WTC11 (cell line): Measurements from ENCODE around the gene PITPNM3. TPM values are rescaled to one million over a fixed set of nuclear protein-coding genes. Genes with fewer than 3 reads are reported as not detected.

Experiments used
- ATAC-seq: fragments of 200-7000 bp; cut with Tn5 transposase; 2 replicates; pipeline ENCODE4 v1.10.0; 2021; ENCODE audit warnings: mild to moderate bottlenecking, moderate library complexity
- CTCF ChIA-PET: fragments of 300-600 bp; sonication (Branson Sonifier 250); formaldehyde crosslinking; loops from one replicate; lab custom pipeline; 2021; ENCODE audit warnings: antibody characterized with exemption; lab: Charles Lee
- POLR2A ChIA-PET: fragments of 350-600 bp; sonication (Branson Sonifier 250); formaldehyde crosslinking; loops from one replicate; lab custom pipeline; 2021; ENCODE audit warnings: antibody characterized with exemption; lab: Charles Lee
- DNase-seq: peaks from one replicate; pipeline ENCODE4 v3.0.0; 2021; ENCODE audit warnings: low spot score
- H3K27ac Mint-ChIP-seq: 2 replicates; pipeline ENCODE4 v1.8.0; 2021; ENCODE audit warnings: mixed read lengths
- H3K27me3 Mint-ChIP-seq: 2 replicates; pipeline ENCODE4 v1.8.0; 2021; ENCODE audit warnings: low read depth, mild to moderate bottlenecking, moderate library complexity, mixed read lengths
- H3K36me3 Mint-ChIP-seq: 2 replicates; pipeline ENCODE4 v1.8.0; 2021; ENCODE audit warnings: mixed read lengths
- H3K4me1 Mint-ChIP-seq: 2 replicates; pipeline ENCODE4 v1.8.0; 2022; ENCODE audit warnings: mixed read lengths
- H3K4me3 Mint-ChIP-seq: 2 replicates; pipeline ENCODE4 v1.8.0; 2021; ENCODE audit warnings: mild to moderate bottlenecking, moderate library complexity, mixed read lengths
- H3K9me3 Mint-ChIP-seq: 2 replicates; pipeline ENCODE4 v1.8.0; 2021; ENCODE audit warnings: mixed read lengths
- ATF1 ChIP-seq: sonication (generic); formaldehyde crosslinking; IDR thresholded peaks from 2 replicates; pipeline ENCODE4 v1.8.1; 2023; ENCODE audit warnings: mild to moderate bottlenecking, moderate library complexity, missing genetic modification reagents
- ATF6 ChIP-seq: sonication (generic); formaldehyde crosslinking; IDR thresholded peaks from 2 replicates; pipeline ENCODE4 v1.8.1; 2023; ENCODE audit warnings: mild to moderate bottlenecking, missing genetic modification reagents
- EMX1 ChIP-seq: fragments of 250-450 bp; sonication (Bioruptor Pico); IDR thresholded peaks from 2 replicates; pipeline ENCODE4 v1.8.0; 2021; ENCODE audit warnings: mild to moderate bottlenecking
- ETV6 ChIP-seq: sonication (generic); formaldehyde crosslinking; IDR thresholded peaks from 2 replicates; pipeline ENCODE4 v1.8.1; 2022; ENCODE audit warnings: mild to moderate bottlenecking, missing genetic modification reagents
- JAZF1 ChIP-seq: fragments of 250-450 bp; sonication (Bioruptor Pico); IDR thresholded peaks from 2 replicates; pipeline ENCODE4 v1.9.0; 2021; ENCODE audit warnings: moderate library complexity, mild to moderate bottlenecking, inconsistent platforms
- KAT7 ChIP-seq: sonication (generic); formaldehyde crosslinking; IDR thresholded peaks from 2 replicates; pipeline ENCODE4 v1.8.1; 2023; ENCODE audit warnings: missing genetic modification reagents, mild to moderate bottlenecking, borderline replicate concordance
- MLX ChIP-seq: sonication (generic); formaldehyde crosslinking; IDR thresholded peaks from 2 replicates; pipeline ENCODE4 v1.8.1; 2023; ENCODE audit warnings: mild to moderate bottlenecking, missing genetic modification reagents, moderate library complexity
- NFE2L1 ChIP-seq: sonication (generic); formaldehyde crosslinking; IDR thresholded peaks from 2 replicates; pipeline ENCODE4 v1.8.1; 2023; ENCODE audit warnings: missing genetic modification reagents
- NR3C1 ChIP-seq: sonication (generic); formaldehyde crosslinking; conservative IDR thresholded peaks from 2 replicates; pipeline ENCODE4 v1.8.1; 2023; ENCODE audit warnings: low read depth, mild to moderate bottlenecking, missing genetic modification reagents
- TEAD4 ChIP-seq: sonication (generic); formaldehyde crosslinking; IDR thresholded peaks from 2 replicates; pipeline ENCODE4 v1.8.0; 2022; ENCODE audit warnings: mild to moderate bottlenecking, missing genetic modification reagents
- ZNF281 ChIP-seq: sonication (generic); formaldehyde crosslinking; IDR thresholded peaks from 2 replicates; pipeline ENCODE4 v1.8.0; 2023; ENCODE audit warnings: mild to moderate bottlenecking, missing genetic modification reagents
- total RNA-seq: library from RNA; stranded (reverse); gene quantifications from 3 replicates; pipeline ENCODE4 v1.2.3, GENCODE V29; 2021
- TF ChIP-seq, protein P1 (sequence below): fragments of 250-450 bp; sonication (Bioruptor Pico); conservative IDR thresholded peaks from 2 replicates; pipeline ENCODE4 v1.9.0; 2021; ENCODE audit warnings: mild to moderate bottlenecking
- TF ChIP-seq, protein P2 (sequence below): sonication (generic); formaldehyde crosslinking; IDR thresholded peaks from 2 replicates; pipeline ENCODE4 v1.8.1; 2022; ENCODE audit warnings: low read depth, mild to moderate bottlenecking, moderate library complexity, missing genetic modification reagents, borderline replicate concordance
- TF ChIP-seq, protein P3 (sequence below): sonication (generic); formaldehyde crosslinking; IDR thresholded peaks from 2 replicates; pipeline ENCODE4 v1.8.0; 2022; ENCODE audit warnings: mild to moderate bottlenecking, missing genetic modification reagents
- TF ChIP-seq, protein P4 (sequence below): fragments of 200-600 bp; IDR thresholded peaks from 2 replicates; pipeline ENCODE4 v1.8.0; 2022; ENCODE audit warnings: antibody characterized with exemption
- TF ChIP-seq, protein P5 (sequence below): sonication (generic); formaldehyde crosslinking; IDR thresholded peaks from 2 replicates; pipeline ENCODE4 v1.8.0; 2022; ENCODE audit warnings: mild to moderate bottlenecking, missing genetic modification reagents

The PITPNM3 gene
- total RNA-seq, 1 experiment from 2014 or later, result 2.8 TPM

GRCh38 chr17:6415616-6416015, 140.7 kb downstream of the PITPNM3 start:
- ChIA-PET POLR2A (no interaction called here), CTCF (interaction anchor here (1.0 to 1.1 kb wide), 2 partner anchors 88 to 129 kb away, joined by 3 read pairs; no protein-coding TSS in a partner anchor)
- Mint-ChIP-seq H3K27me3 (no peaks in the 10 kb centered on the region), H3K4me1 (peaks cover 14% of the 10 kb centered on the region), H3K9me3 (no peaks in the 10 kb centered on the region), H3K27ac (no peak overlapping the region), H3K4me3 (no peak overlapping the region), H3K36me3 (no peaks in the 10 kb centered on the region)
- no peak for TF ChIP-seq TEAD4 (CRISPR knock-in tag)
- TF ChIP-seq, protein P1, sequence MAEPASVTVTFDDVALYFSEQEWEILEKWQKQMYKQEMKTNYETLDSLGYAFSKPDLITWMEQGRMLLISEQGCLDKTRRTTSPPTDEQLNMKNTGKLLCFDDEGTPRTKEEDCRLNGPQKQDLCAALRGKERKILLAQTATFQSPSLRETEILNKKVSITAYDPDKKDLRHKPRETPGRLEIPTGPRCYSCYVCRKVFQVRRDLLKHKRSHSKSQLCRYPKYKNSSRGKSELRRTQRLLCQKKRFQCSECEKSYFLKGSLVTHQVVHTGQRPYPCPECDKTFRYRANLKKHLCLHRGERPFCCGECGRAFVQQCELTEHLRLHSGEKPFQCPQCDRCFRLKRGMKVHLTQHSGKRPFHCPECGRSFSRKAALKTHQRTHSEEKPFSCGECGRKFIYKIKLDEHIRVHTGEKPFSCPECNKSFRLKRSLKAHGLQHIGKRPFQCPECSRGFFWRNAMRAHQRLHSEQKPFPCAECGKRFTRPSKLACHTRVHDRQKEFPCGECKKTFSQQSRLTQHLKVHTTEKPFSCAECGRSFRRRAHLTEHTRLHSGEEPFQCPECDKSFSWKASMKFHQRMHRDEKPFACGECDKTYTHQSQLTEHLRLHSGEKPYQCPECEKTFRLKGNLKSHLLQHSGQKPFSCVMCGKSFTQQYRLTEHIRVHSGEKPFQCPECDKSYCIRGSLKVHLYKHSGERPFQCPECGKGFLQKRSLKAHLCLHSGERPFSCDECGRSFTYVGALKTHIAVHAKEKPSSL (CRISPR knock-in tag), result no peak
- no peak for TF ChIP-seq KAT7 (CRISPR knock-in tag)
- no peak for TF ChIP-seq NR3C1 (CRISPR knock-in tag)
- TF ChIP-seq EMX1 (CRISPR knock-in tag), result no peak
- TF ChIP-seq, protein P2, sequence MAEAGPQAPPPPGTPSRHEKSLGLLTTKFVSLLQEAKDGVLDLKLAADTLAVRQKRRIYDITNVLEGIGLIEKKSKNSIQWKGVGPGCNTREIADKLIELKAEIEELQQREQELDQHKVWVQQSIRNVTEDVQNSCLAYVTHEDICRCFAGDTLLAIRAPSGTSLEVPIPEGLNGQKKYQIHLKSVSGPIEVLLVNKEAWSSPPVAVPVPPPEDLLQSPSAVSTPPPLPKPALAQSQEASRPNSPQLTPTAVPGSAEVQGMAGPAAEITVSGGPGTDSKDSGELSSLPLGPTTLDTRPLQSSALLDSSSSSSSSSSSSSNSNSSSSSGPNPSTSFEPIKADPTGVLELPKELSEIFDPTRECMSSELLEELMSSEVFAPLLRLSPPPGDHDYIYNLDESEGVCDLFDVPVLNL (CRISPR knock-in tag), result no peak
- no peak for TF ChIP-seq JAZF1 (CRISPR knock-in tag)
- no peak for TF ChIP-seq ETV6
- TF ChIP-seq ATF6 (CRISPR knock-in tag), result no peak
- TF ChIP-seq, protein P3, sequence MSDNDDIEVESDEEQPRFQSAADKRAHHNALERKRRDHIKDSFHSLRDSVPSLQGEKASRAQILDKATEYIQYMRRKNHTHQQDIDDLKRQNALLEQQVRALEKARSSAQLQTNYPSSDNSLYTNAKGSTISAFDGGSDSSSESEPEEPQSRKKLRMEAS (CRISPR knock-in tag), result no peak
- TF ChIP-seq, protein P4, sequence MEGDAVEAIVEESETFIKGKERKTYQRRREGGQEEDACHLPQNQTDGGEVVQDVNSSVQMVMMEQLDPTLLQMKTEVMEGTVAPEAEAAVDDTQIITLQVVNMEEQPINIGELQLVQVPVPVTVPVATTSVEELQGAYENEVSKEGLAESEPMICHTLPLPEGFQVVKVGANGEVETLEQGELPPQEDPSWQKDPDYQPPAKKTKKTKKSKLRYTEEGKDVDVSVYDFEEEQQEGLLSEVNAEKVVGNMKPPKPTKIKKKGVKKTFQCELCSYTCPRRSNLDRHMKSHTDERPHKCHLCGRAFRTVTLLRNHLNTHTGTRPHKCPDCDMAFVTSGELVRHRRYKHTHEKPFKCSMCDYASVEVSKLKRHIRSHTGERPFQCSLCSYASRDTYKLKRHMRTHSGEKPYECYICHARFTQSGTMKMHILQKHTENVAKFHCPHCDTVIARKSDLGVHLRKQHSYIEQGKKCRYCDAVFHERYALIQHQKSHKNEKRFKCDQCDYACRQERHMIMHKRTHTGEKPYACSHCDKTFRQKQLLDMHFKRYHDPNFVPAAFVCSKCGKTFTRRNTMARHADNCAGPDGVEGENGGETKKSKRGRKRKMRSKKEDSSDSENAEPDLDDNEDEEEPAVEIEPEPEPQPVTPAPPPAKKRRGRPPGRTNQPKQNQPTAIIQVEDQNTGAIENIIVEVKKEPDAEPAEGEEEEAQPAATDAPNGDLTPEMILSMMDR, result no peak
- TF ChIP-seq NFE2L1 (CRISPR knock-in tag), result no peak
- TF ChIP-seq ZNF281 (CRISPR knock-in tag), result no peak
- TF ChIP-seq, protein P5, sequence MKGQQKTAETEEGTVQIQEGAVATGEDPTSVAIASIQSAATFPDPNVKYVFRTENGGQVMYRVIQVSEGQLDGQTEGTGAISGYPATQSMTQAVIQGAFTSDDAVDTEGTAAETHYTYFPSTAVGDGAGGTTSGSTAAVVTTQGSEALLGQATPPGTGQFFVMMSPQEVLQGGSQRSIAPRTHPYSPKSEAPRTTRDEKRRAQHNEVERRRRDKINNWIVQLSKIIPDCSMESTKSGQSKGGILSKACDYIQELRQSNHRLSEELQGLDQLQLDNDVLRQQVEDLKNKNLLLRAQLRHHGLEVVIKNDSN (CRISPR knock-in tag), result no peak
- TF ChIP-seq ATF1 (CRISPR knock-in tag), result no peak
- no peak for TF ChIP-seq MLX (CRISPR knock-in tag)
- DNase-seq (no peak), ATAC-seq (no peak)
